Measurements from ENCODE around the gene PLBD2. TPM values are rescaled to one million over a fixed set of nuclear protein-coding genes. Genes with fewer than 3 reads are reported as not detected.

Gene PLBD2
- total RNA-seq, 1 donor from 2014 or later = 37.8 TPM

DNA sequence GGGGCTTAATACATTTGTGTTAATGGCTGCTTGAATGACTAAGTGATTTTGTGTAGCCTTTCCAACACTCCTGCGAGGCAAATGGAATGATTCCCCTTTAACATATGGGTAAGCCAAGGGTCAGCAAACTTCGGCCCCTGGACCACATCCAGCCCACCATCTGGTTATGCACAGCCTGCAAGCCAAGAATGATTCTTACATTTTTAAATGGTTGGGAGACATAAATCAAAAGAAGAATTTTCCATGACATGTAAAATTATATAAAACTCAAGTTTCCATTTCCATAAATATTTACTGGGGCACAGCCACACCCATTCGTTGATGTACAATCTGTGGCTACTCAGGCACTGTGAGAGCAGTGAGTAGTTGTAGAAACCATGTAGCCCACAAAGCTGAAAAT lies 32.5 kb upstream of the PLBD2 start:
- DNase-seq (ENCODE audit: low spot score in 2 of 2, unreplicated experiment in 2 of 2) = no peak
- H3K4me1 Mint-ChIP-seq = peaks cover 3% of the 10 kb centered on the region
- H3K9me3 Mint-ChIP-seq = peaks cover 5% of the 10 kb centered on the region
- TF ChIP-seq, protein P1, sequence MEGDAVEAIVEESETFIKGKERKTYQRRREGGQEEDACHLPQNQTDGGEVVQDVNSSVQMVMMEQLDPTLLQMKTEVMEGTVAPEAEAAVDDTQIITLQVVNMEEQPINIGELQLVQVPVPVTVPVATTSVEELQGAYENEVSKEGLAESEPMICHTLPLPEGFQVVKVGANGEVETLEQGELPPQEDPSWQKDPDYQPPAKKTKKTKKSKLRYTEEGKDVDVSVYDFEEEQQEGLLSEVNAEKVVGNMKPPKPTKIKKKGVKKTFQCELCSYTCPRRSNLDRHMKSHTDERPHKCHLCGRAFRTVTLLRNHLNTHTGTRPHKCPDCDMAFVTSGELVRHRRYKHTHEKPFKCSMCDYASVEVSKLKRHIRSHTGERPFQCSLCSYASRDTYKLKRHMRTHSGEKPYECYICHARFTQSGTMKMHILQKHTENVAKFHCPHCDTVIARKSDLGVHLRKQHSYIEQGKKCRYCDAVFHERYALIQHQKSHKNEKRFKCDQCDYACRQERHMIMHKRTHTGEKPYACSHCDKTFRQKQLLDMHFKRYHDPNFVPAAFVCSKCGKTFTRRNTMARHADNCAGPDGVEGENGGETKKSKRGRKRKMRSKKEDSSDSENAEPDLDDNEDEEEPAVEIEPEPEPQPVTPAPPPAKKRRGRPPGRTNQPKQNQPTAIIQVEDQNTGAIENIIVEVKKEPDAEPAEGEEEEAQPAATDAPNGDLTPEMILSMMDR (IDR thresholded peaks at IDR 0.05; ENCODE audit: unreplicated experiment) = no peak
- H3K36me3 Mint-ChIP-seq = peaks cover 24% of the 10 kb centered on the region
- no peaks in the 10 kb centered on the region for H3K27me3 Mint-ChIP-seq (ENCODE audit: low read depth)
- no peak overlapping the region for H3K4me3 Mint-ChIP-seq
- H3K27ac Mint-ChIP-seq = no peak overlapping the region

DNA sequence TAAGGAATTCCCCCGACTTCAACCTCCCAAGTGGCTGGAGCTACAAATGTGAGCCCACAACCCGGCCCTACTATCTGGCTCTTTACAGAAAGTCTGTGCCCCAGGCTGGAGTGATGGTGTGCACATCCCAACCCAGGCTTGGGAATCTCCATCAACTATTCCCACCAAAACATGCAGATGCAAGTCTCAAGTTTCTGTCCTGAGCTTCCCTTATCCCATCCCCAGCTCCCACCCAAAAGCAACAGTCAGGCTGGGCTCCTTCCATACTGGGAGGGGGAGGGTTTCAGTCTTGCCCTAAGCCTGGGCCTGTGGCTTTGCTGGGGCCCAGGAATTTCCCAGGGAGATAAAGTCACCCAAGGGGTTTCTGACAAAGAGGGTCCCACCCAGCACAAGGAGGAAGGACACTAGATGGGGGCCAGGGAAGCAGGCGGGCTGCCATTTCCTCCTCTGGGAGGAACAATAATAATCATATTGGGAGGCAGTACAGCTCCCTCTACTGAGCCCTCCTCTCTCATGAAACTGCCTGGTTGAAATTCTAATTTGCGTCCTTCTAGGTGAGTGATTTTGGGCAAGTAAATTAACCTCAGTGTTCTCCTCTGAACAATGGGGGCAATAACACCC lies 31.5 kb upstream of the PLBD2 start:
- DNase-seq (ENCODE audit: low spot score in 2 of 2, unreplicated experiment in 2 of 2) = no peak
- no peak overlapping the region for H3K4me3 Mint-ChIP-seq
- H3K9me3 Mint-ChIP-seq = peaks cover 5% of the 10 kb centered on the region
- no peaks in the 10 kb centered on the region for H3K27me3 Mint-ChIP-seq (ENCODE audit: low read depth)
- peaks cover 25% of the 10 kb centered on the region for H3K36me3 Mint-ChIP-seq
- peak overlapping the region; percentile 69 for H3K27ac Mint-ChIP-seq
- TF ChIP-seq, protein P1 (IDR thresholded peaks at IDR 0.05; ENCODE audit: unreplicated experiment) = no peak
- H3K4me1 Mint-ChIP-seq = peaks cover 3% of the 10 kb centered on the region

DNA sequence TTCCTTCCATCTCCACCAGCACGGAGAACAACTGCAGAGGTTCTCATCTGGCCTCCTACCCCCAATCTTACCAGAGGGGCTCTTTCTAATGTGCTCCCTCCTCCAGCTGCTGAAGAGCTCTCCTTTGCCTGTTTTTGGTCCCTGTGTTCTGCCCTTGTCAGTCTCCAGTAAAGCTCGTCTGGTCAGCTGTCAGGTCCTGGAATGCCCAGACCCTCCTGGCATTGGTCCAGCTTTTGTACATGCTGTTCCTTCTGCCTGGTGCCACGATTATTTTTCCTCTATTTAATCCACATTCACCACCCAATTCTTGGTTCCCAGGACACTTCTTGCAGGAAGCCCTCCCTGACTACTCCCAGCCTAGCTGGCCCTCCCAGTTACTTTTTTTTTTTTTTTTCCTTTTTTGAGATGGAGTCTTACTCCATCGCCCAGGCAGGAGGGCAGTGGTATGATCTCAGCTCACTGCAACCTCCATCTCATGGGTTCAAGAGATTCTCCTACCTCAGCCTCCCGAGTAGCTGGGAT lies 30.0 kb upstream of the PLBD2 start:
- Mint-ChIP-seq H3K9me3 (no peaks in the 10 kb centered on the region), H3K27ac (no peak overlapping the region), H3K27me3 (ENCODE audit: low read depth) (no peaks in the 10 kb centered on the region), H3K4me3 (no peak overlapping the region), H3K4me1 (peaks cover 3% of the 10 kb centered on the region), H3K36me3 (peaks cover 25% of the 10 kb centered on the region)
- TF ChIP-seq, protein P1 (IDR thresholded peaks at IDR 0.05; ENCODE audit: unreplicated experiment) = no peak
- DNase-seq (ENCODE audit: low spot score in 2 of 2, unreplicated experiment in 2 of 2) = no peak

DNA sequence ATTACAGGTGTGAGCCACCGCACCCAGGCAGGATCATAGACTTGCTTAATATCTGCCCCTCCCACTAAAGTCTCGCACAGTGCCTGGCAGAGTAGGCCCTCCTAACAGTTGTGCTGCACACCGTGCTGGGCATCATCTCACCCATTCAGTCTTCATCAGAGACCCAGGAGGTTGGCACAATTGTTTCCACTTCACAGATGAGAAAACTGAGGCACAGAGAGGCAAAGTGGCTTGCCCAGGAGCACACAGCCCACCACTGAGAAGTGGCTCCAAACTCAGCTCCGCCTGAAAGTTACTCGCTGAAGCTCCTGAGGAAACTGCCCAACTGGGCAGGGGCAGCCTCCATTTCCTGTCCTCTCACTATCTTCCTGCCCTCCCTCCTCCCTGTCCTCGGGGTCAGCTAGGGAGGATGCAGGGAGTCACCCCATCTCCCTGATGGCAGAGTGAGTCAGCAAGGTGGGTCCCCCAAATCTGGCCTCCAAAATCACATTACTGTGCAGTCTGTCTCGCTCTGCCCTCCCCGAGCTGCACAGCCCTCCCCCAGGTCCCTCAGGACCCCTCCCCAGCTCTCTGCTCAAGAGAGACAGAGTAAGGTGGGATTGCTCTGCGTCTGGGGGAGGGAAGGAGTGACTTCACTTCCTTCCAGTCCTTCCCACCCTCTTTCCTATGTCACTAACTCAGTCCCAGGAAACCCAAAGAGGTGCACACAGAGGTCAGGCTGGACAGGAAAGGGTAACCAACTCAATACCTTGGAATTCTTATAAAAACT lies 29.2 kb upstream of the PLBD2 start:
- peaks cover 25% of the 10 kb centered on the region for H3K36me3 Mint-ChIP-seq
- H3K4me3 Mint-ChIP-seq = no peak overlapping the region
- no peaks in the 10 kb centered on the region for H3K27me3 Mint-ChIP-seq (ENCODE audit: low read depth)
- no peak for DNase-seq (ENCODE audit: low spot score in 2 of 2, unreplicated experiment in 2 of 2)
- no peaks in the 10 kb centered on the region for H3K9me3 Mint-ChIP-seq
- H3K4me1 Mint-ChIP-seq = peaks cover 7% of the 10 kb centered on the region
- TF ChIP-seq, protein P1 (IDR thresholded peaks at IDR 0.05; ENCODE audit: unreplicated experiment) = no peak
- no peak overlapping the region for H3K27ac Mint-ChIP-seq

DNA sequence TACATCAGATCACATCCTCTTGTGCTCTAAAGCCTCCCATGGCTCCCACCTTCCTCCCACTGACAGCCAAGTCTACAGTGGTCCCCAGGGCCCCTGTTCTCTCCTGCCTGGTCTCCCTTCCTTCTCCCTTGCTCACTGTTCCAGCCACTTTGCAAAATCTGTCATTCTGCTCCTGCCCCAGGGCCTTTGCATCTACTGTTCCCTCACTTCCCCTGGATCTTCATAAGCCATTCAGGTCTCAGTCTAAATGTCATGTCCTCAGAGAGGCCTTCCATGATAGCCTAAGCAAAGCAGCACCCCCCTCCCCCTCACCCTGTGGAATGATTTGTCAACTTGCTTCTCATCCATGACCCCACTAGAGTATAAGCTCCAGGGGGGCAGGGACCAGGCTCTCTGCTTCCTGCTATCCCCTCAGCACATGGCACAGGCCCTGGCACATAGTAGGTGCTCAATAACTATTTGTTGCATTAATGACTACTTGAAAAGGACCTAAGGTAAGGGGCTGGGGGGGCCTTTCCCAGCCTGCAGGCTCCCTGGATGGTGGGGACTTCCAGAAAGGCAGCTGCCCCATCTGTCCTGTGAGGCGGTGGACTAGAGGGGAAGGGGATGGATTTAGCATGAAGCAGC lies 28.5 kb upstream of the PLBD2 start:
- peaks cover 1% of the 10 kb centered on the region for H3K27me3 Mint-ChIP-seq (ENCODE audit: low read depth)
- H3K4me1 Mint-ChIP-seq = peaks cover 11% of the 10 kb centered on the region
- TF ChIP-seq, protein P1 (IDR thresholded peaks at IDR 0.05; ENCODE audit: unreplicated experiment) = no peak
- no peak for DNase-seq (ENCODE audit: low spot score in 2 of 2, unreplicated experiment in 2 of 2)
- peaks cover 25% of the 10 kb centered on the region for H3K36me3 Mint-ChIP-seq
- H3K9me3 Mint-ChIP-seq = no peaks in the 10 kb centered on the region
- no peak overlapping the region for H3K27ac Mint-ChIP-seq
- no peak overlapping the region for H3K4me3 Mint-ChIP-seq

All from mesothelial cell of epicardium (in vitro differentiated cells).